GM18909 (cell line): Measurements from ENCODE around the gene TMEM116.

ENCODE experiments used
- ATAC-seq: cut with Tn5 transposase; IDR thresholded peaks from one replicate; pipeline ENCODE4 v1.9.1; 2021; ENCODE audit warnings: mild to moderate bottlenecking; ENCODE audit not compliant: unreplicated experiment, poor library complexity

TMEM116 gene

DNA sequence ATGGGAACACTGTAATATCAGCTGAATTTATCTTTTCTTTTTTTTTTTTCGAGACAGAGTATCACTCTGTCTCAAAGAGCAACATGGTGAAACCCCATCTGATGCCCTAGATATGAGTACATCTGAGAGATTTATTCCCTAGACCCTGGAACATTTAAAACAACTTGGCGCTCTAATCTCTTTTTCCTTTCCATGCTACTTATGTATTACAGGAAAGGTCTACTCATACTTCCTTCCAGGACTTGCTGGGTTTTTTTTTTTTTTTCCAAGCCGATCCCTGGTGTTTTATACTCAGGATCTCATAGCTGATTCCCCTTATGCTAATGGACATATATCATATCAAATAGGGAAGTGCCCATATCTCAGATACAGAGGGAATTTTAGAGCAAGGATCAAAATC is 87.8 kb downstream of the TMEM116 start:
- no peak for ATAC-seq

- ATAC-seq, result no peak
Observed at GRCh38 chr12:111907740-111908139, 105.2 kb downstream of the TMEM116 start.

DNA sequence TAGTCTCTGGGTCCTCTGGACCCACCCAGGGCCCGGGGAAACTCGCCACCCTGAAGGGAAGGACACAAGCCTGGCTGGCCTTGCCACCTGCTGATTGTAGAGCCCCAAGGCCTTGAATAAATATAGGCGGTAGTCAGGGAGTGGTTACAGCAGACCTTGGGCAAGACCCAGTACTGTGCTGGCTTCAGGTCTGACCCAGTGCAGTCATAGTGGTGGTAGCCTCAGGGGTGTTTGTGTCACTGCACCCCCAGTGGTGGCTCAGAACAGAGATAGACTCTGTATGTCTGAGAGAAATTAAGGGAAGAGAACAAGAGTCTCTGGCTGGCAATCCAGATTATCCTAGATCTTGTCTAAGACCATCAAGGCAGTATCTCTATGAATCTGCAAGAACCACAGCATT is 107.5 kb downstream of the TMEM116 start:
- ATAC-seq, result no peak

GRCh38 chr12:111904446-111904975 is 108.5 kb downstream of the TMEM116 start:
- ATAC-seq, result no peak

- ATAC-seq, result no peak
Observed at GRCh38 chr12:111901182-111901581, 111.8 kb downstream of the TMEM116 start.

GRCh38 chr12:111894556-111894955 is 118.4 kb downstream of the TMEM116 start:
- ATAC-seq, result no peak

DNA sequence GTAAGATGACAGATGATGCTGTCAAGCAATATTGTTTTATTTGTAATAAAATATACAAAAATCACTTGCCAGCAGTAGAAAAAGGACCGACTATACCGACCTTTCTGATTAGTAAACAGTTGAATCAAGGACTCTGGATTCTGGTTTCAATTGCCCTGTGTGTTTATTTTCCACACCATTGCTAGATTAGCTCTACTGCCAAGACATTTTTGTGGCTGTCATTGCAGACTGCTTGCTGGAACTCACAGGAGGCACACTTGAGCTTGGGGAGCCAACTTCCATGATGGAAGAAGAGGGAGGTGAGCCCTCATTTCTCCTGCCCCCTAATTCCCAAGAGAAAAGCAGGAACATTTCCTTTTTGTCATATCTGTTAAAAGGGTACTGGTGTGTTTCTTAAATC is 119.7 kb downstream of the TMEM116 start:
- ATAC-seq, result no peak

DNA sequence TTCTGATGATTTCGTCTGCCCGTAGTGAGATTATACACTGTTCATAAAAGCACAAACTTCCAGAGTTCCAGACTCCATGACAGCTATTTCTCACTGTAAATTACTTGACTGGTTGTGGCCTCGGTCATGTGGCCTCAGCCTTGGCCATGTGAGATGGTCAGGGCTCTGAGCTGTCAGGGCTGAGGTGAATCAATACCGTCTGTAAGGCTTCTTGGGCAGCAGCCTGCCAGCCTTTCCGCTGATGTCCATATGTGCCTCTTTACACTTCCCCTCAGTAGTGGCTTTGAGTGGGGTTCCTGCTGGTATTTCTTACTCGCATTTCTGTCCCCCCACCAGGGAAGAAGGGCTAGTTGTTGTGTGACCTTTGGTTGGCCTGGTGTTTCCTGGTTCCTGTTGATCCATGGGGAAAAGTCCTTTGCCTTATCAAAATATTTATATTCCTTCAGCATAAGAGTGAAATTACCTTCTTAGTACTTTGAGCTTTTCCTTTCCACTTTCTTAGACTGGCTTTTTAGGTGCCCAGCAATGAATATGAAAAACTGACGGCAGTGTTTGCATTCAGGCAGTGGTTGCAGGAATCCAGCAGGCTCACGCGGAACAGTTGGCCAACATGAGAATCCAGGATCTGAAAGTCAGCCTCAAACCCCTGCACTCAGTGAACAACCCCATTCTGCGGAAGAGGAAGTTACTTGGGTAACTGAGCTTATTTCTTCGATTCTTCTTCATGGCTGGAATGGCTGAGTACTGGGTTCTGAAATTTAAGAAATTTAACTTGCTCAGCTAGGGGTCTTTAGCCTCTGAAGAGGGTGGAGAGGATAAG is 124.8 kb downstream of the TMEM116 start:
- ATAC-seq, result no peak

- no peak for ATAC-seq
Observed at GRCh38 chr12:111886662-111887545, 126.1 kb downstream of the TMEM116 start.

GRCh38 chr12:111881716-111882115 is 131.2 kb downstream of the TMEM116 start:
- ATAC-seq, result no peak
